NCI-H2029 treated with DMSO at 0.1 percent for 48 hours (cell line): Measurements from ENCODE around the gene FUOM.

Experiments used
- DNase-seq: peaks from one replicate; lab custom pipeline; 2025; lab: John Stamatoyannopoulos, UW

FUOM gene

GRCh38 chr10:133310399-133310755, 47.4 kb downstream of the FUOM start:
- DNase-seq, result no peak

DNA sequence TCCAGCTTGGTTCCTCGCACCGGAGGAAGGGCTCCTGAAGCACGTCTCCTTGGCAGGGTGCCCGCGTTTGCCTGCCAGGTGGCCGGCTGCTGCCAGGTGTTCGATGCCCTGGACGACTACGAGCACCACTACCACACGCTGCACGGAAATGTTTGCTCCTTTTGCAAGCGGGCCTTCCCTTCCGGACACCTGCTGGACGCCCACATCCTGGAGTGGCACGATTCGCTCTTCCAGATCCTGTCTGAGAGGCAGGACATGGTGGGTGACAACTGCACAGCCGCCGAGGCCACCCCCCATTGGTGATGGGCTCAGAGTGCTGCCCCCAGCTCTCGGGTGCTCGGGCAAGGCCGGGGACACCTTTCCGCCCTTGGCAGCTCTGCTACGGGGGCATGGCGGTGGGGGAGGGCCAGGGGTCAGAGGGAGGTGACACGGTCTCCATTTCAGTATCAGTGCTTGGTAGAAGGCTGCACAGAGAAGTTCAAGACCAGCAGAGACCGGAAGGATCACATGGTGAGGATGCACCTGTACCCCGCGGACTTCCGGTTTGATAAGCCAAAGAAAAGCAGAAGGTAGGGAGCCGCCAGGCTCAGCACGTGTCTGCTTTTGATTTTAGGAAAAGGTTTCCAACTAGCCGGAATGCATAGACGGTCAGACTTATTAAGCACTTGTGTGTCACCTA, 48.0 kb downstream of the FUOM start:
- DNase-seq, result peak; percentile 59

DNA sequence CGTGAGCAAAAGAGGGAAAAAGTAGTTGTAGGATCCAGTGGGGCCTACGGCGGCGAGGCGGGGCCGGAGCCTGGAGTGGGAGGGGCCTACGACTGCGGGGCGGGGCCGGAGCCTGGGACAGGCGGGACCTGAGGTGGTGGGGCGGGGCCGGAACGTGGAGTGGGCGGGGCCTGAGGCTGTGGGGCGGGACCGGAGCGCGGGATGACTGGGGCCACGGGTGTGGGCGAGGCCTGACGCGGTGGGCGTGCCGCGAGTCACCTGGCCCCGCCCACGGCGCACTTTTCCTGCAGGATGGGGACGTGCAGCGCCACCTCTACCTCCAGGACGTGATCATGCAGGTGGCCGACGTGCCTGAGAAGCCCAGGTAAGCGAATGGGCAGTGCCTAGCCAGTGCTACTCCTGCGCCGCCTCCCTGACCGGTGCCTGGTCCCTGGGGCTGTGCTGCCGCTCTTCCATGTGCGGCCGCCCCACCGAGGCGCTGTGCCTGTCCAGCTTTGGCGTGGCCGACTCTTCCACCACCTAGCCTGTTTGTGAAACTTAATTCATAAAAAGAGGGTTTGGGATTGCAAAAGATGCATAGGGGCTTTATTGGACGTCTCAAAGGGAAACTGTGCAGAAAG, 48.6 kb downstream of the FUOM start:
- peak; percentile 57 for DNase-seq

DNA sequence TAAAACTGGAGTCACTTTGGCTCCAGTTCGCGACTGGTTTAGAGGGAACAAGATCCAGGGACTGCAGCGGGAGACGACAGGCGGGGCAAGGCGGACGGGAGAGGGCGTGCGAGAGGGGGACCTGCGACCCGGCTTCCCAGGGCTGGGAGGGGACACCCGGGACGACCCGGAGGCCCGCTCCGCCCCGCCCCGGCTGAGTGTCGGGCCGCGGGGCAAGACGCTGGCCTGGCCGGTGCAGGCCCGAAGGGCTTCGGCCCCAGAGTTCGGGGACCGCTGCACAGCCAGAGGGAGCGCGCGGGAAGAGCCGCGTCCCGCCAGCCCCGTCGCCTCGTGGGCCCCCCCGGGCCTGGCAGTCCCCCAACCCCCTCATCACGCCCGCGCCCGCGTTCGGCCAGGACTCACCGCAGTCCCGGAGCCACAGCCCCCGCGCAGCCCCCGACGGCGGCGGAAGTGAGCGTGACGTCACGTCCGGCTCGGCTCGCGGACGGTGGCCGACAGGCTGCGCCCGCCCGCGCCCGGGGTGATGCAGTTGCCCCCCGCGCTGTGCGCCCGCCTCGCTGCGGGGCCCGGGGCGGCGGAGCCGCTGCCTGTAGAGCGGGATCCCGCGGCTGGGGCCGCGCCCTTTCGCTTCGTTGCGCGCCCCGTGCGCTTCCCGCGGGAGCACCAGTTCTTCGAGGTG, 49.3 kb downstream of the FUOM start, which contains the start of the genes TUBGCP2 and ZNF511:
TSS of gene TUBGCP2 (minus strand) at position 452 of the 679 bp plus-strand sequence. CDS start 5,931 bp downstream, outside the sequence.
TSS of gene ZNF511 (plus strand) at position 494 of the 679 bp plus-strand sequence. CDS start at position 524, 30 bp downstream.
- peak; percentile 49 for DNase-seq

- peak; percentile 34 for DNase-seq
These were observed 49.9 kb downstream of the FUOM start for GRCh38 chr10:133307776-133308420.

GRCh38 chr10:133306941-133307379, 50.9 kb downstream of the FUOM start:
- DNase-seq, result no peak

- no peak for DNase-seq
These were observed 51.7 kb downstream of the FUOM start for GRCh38 chr10:133306097-133306476.
